GM18517 (cell line): ENCODE data around the gene RCN2.

Experiments
- ATAC-seq: cut with Tn5 transposase; IDR thresholded peaks from one replicate; pipeline ENCODE4 v1.9.1; 2021; ENCODE audit warnings: mild to moderate bottlenecking, moderate library complexity; ENCODE audit not compliant: unreplicated experiment

RCN2 gene

GRCh38 chr15:76991741-76992645 is 60.4 kb downstream of the RCN2 start:
- ATAC-seq: no peak

- ATAC-seq: no peak
Measured at GRCh38 chr15:76993114-76993725, 61.7 kb downstream of the RCN2 start.

GRCh38 chr15:76994001-76994400 is 62.5 kb downstream of the RCN2 start:
- ATAC-seq: no peak

GRCh38 chr15:76994496-76994895 is 62.9 kb downstream of the RCN2 start:
- ATAC-seq: no peak

- ATAC-seq: peak; percentile 59
Measured at GRCh38 chr15:76994971-76995945, 63.7 kb downstream of the RCN2 start, which contains the start of gene PSTPIP1. PSTPIP1 (plus strand) TSS chr15:76995126; CDS start chr15:76995574, 448 bp downstream.

- no peak for ATAC-seq
Measured at GRCh38 chr15:76996076-76996525, 64.6 kb downstream of the RCN2 start.

- no peak for ATAC-seq
Measured at GRCh38 chr15:76996526-76997401, 65.2 kb downstream of the RCN2 start.

GRCh38 chr15:76998663-76999285 is 67.2 kb downstream of the RCN2 start:
- no peak for ATAC-seq

GRCh38 chr15:76999996-77000395 is 68.4 kb downstream of the RCN2 start:
- no peak for ATAC-seq

- ATAC-seq: no peak
Measured at GRCh38 chr15:77001351-77001750, 69.8 kb downstream of the RCN2 start.

- ATAC-seq: no peak
Measured at GRCh38 chr15:77001966-77002365, 70.4 kb downstream of the RCN2 start.

- ATAC-seq: no peak
Measured at GRCh38 chr15:77002436-77002835, 70.9 kb downstream of the RCN2 start.

- ATAC-seq: peak; percentile 72
Measured at GRCh38 chr15:77002954-77003912, 71.7 kb downstream of the RCN2 start.
